NOMO-1 (cell line): ENCODE measurements around the gene WT1.
A peak's percentile ranks its signal among the peaks of the same experiment; 100 is the strongest.

Experiments used
- DNase-seq, 2 experiments: peaks; one replicate each; lab custom pipeline; 2025; ENCODE audit not compliant: unreplicated experiment in 2 of 2; lab: John Stamatoyannopoulos, UW

The WT1 gene

GRCh38 chr11:32438866-32439489 lies 3.6 kb upstream of the WT1 start:
- no peak for DNase-seq

- DNase-seq = no peak
Measured at GRCh38 chr11:32438346-32438865, 3.1 kb upstream of the WT1 start.

- DNase-seq = no peak
Measured at GRCh38 chr11:32437495-32438345, 2.4 kb upstream of the WT1 start.

- no peak for DNase-seq
Measured at GRCh38 chr11:32436751-32437494, 1.6 kb upstream of the WT1 start.

- no peak for DNase-seq
Measured at GRCh38 chr11:32435942-32436750, 807 bp upstream of the WT1 start.

- DNase-seq = peak in 1 of 2 experiments; percentile 16
Measured at GRCh38 chr11:32435152-32435480, 223 bp downstream of the WT1 start.

- no peak for DNase-seq
Measured at GRCh38 chr11:32434356-32435151, 785 bp downstream of the WT1 start.

- DNase-seq = no peak
Measured at GRCh38 chr11:32433914-32434355, 1.4 kb downstream of the WT1 start.

GRCh38 chr11:32433101-32433913 lies 2.0 kb downstream of the WT1 start:
- no peak for DNase-seq

GRCh38 chr11:32432565-32432964 lies 2.8 kb downstream of the WT1 start:
- DNase-seq = no peak

GRCh38 chr11:32430568-32431381 lies 4.6 kb downstream of the WT1 start:
- no peak for DNase-seq

- DNase-seq = no peak
Measured at GRCh38 chr11:32429477-32429876, 5.9 kb downstream of the WT1 start.

GRCh38 chr11:32428665-32429303 lies 6.6 kb downstream of the WT1 start:
- no peak for DNase-seq

- DNase-seq = no peak
Measured at GRCh38 chr11:32427935-32428664, 7.2 kb downstream of the WT1 start.

GRCh38 chr11:32427616-32427934 lies 7.8 kb downstream of the WT1 start:
- DNase-seq = no peak

GRCh38 chr11:32426819-32427615 lies 8.3 kb downstream of the WT1 start:
- no peak for DNase-seq
